ENCODE data around the gene OR51B5. TPM values are rescaled to one million over a fixed set of nuclear protein-coding genes. Genes with fewer than 3 reads are reported as not detected.
A peak's percentile ranks its signal among the peaks of the same experiment; 100 is the strongest.
"Not testable (repeated sequence)": the region's sequence is repeated elsewhere in the genome, so short reads cannot be mapped to it uniquely, and the experiment has no call there.

OR51B5 gene
- total and polyA plus RNA-seq, 2 experiments from 2014 or later: 1.1 to 3.6 TPM

DNA sequence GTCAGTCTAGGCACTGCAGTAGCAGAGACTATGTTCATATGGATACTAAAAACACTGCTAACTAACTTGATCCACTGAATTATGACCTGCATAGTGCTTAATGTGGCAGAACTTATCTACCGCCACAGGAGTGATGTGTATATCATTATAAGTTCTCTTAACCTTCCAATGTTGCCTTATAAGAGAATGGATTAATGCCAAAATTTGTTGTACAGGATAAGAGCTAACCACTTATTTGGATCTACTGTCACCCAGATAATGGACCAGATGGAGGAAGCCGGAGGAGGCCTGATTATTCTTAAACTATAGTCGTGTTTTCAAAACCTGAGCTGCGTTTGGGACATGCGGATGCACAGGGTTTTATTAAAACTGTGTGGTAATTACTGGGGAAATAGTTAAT lies 39.7 kb downstream of the OR51B5 start:
- Histone ChIP-seq H3K27me3 (no peaks in the 10 kb centered on the region), H3K36me3 (no peaks in the 10 kb centered on the region), H3K27ac (no peak overlapping the region), H3K4me3 (no peak overlapping the region), H3K9me3 (ENCODE audit: low read depth) (no peaks in the 10 kb centered on the region), H3K4me1 (ENCODE audit: low read depth) (no peaks in the 10 kb centered on the region)
- DNase-seq (ENCODE audit: low read depth in 1 of 2, low spot score in 1 of 2): no peak
- TF ChIP-seq, protein P1, sequence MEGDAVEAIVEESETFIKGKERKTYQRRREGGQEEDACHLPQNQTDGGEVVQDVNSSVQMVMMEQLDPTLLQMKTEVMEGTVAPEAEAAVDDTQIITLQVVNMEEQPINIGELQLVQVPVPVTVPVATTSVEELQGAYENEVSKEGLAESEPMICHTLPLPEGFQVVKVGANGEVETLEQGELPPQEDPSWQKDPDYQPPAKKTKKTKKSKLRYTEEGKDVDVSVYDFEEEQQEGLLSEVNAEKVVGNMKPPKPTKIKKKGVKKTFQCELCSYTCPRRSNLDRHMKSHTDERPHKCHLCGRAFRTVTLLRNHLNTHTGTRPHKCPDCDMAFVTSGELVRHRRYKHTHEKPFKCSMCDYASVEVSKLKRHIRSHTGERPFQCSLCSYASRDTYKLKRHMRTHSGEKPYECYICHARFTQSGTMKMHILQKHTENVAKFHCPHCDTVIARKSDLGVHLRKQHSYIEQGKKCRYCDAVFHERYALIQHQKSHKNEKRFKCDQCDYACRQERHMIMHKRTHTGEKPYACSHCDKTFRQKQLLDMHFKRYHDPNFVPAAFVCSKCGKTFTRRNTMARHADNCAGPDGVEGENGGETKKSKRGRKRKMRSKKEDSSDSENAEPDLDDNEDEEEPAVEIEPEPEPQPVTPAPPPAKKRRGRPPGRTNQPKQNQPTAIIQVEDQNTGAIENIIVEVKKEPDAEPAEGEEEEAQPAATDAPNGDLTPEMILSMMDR (IDR thresholded peaks at IDR 0.05; ENCODE audit: low read depth, low read length): no peak

DNA sequence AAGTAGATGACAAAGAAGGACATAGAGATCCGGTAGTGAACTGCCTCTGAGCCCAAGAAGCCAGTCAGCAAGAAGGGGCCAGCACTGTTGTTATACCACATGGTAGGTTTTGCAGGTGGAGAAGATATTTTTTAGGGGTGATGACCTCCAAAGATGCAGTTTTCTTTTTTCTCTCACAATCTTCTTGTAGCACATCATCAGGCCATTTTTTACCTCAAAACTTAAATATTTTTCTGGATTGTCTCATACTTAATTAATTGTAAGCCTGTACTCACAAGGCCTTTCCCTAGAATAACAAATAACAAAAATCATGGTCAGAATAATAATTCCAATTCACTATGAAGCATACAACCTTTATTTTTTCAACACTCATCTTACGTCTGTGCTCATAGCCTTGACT lies 41.5 kb downstream of the OR51B5 start, which contains the start of gene OR51B4:
Gene OR51B4 (minus strand): TSS at position 101 of the 400 bp plus-strand sequence. CDS start 0 bp downstream, at position 101.
- Histone ChIP-seq H3K27ac (no peak within 1 kb of the TSS), H3K4me1 (ENCODE audit: low read depth) (no peaks in the 10 kb centered on the region), H3K27me3 (no peaks in the 10 kb centered on the region), H3K36me3 (no peaks in the 10 kb centered on the region), H3K9me3 (ENCODE audit: low read depth) (no peaks in the 10 kb centered on the region), H3K4me3 (no peak within 1 kb of the TSS)
- no peak for DNase-seq (ENCODE audit: low read depth in 1 of 2, low spot score in 1 of 2)
- TF ChIP-seq, protein P1 (IDR thresholded peaks at IDR 0.05; ENCODE audit: low read depth, low read length): no peak

DNA sequence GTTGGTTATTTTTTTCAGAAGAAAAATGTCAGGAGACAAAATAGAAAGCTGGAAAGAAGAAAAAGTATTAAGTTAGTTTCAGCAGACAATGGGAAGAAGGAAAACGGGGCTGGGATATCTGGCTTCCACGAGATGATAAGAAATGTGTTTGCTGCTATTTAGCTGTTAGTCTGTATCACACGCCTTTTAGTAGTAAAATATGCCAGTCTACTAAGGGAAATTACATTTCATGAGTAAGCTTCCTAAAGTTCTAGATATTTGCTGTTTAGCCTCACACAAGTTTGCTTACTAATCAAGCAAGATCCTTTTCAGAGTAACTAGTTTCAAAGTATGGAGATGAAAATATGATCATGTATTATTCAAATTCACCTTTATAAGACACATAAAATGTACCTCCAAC lies 43.1 kb downstream of the OR51B5 start:
- Histone ChIP-seq H3K4me3 (no peak overlapping the region), H3K27me3 (no peaks in the 10 kb centered on the region), H3K27ac (no peak overlapping the region), H3K4me1 (ENCODE audit: low read depth) (no peaks in the 10 kb centered on the region), H3K9me3 (ENCODE audit: low read depth) (no peaks in the 10 kb centered on the region), H3K36me3 (no peaks in the 10 kb centered on the region)
- peak in 1 of 2 donors; percentile 3 for DNase-seq (ENCODE audit: low read depth in 1 of 2, low spot score in 1 of 2)
- TF ChIP-seq, protein P1 (IDR thresholded peaks at IDR 0.05; ENCODE audit: low read depth, low read length): no peak

DNA sequence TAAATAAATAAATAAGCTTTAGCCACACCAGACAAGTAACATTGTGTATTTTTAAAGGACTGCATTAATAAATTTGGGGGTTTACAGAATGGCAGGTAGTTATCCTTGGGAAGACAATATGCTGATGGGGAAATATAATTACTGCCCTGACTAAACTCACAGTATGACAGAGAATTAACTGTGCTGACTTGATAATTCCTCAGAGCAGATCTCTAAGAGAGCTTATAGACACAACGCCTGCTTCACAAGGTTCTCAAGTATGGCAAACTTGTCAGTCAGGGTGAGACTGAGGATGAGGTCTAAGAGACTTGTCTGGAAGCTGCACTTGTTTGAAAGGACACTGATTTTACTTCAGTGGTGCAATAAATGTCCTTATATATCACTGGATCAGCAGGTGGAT lies 44.9 kb downstream of the OR51B5 start:
- DNase-seq (ENCODE audit: low read depth in 1 of 2, low spot score in 1 of 2): no peak
- Histone ChIP-seq H3K4me3 (no peak overlapping the region), H3K27me3 (no peaks in the 10 kb centered on the region), H3K4me1 (ENCODE audit: low read depth) (no peaks in the 10 kb centered on the region), H3K36me3 (no peaks in the 10 kb centered on the region), H3K9me3 (ENCODE audit: low read depth) (no peaks in the 10 kb centered on the region), H3K27ac (no peak overlapping the region)
- TF ChIP-seq, protein P1 (IDR thresholded peaks at IDR 0.05; ENCODE audit: low read depth, low read length): no peak

DNA sequence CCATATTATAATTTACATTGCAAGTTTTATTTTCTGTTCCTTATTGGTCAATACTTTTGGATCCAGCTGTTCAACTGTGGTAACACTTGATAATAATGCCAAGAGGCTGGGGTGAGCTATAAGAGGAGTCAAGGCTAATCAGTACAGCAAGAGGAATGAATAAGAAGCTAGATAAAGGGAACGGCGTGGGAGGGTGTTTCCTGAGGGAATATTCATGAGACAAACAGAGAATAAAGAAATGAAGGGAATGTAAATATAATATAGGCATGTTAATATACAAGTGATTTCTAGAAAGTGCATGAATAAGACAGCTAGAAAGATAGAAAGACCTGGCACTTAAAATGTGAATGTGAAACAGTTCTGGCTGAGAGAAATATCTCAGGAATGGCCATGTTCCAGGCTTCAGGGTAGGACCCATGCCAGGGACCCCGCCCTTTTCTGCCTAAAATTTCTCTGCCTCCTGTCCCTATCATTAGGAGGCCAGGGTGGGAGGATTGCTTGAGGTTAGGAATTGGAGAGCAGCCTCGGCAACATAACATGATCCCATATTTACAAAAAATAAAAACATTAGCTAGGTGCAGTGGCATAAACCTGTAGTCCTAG lies 45.5 kb downstream of the OR51B5 start:
- H3K27me3 ChIP-seq: no peaks in the 10 kb centered on the region
- H3K9me3 ChIP-seq (ENCODE audit: low read depth): no peaks in the 10 kb centered on the region
- peak in 1 of 2 donors; percentile 47 for DNase-seq (ENCODE audit: low read depth in 1 of 2, low spot score in 1 of 2)
- no peak overlapping the region for H3K27ac ChIP-seq
- TF ChIP-seq, protein P1 (IDR thresholded peaks at IDR 0.05; ENCODE audit: low read depth, low read length): no peak
- H3K4me3 ChIP-seq: no peak overlapping the region
- no peaks in the 10 kb centered on the region for H3K36me3 ChIP-seq
- H3K4me1 ChIP-seq (ENCODE audit: low read depth): no peaks in the 10 kb centered on the region

DNA sequence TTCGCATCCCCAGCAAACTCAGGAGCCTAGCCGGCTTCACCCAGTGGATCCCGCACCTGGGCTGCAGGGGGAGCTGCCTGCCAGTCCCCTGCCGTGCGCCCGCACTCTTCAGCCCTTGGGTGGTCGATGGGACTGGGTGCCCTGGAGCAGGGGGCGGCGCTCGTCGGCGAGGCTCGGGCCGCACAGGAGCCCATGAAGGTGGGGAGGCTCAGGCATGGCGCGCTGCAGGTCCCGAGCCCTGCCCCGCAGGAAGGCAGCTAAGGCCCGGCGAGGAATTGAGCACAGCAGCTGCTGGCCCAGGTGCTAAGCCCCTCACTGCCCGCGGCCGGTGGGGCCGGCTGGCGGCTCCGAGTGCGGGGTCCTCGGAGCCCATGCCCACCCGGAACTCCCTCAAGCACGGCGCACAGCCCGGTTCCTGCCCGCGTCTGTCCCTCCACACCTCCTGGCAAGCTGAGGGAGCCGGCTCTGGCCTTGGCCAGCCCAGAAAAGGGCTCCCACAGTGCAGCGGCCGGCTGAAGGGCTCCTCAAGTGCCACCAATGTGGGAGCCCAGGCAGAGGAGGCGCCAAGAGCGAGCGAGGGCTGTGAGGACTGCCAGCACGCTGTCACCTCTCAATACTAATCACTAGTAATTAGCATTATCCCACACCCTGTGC lies 48.9 kb downstream of the OR51B5 start:
- H3K4me1 ChIP-seq (ENCODE audit: low read depth); DNase-seq (ENCODE audit: low read depth in 1 of 2, low spot score in 1 of 2); H3K4me3 ChIP-seq; H3K36me3 ChIP-seq; H3K27ac ChIP-seq; H3K9me3 ChIP-seq (ENCODE audit: low read depth); H3K27me3 ChIP-seq: not testable (repeated sequence)

All from cardiac muscle cell (in vitro differentiated cells and primary cell).